Stimulated activated CD8-positive, alpha-beta memory T cell treated with anti-CD3 and anti-CD28 coated beads, Interleukin-7, amount 100 ng/mL, for 4 hours (primary cell): Measurements from ENCODE around the gene HOXA6.

ENCODE experiments used
- DNase-seq, 2 donors: peaks; one replicate each; pipeline ENCODE4 v3.0.0-alpha.2; 2020; ENCODE audit warnings: low read depth in 2 of 2

Gene HOXA6

GRCh38 chr7:27108390-27109127 is 39.0 kb downstream of the HOXA6 start:
- no peak for DNase-seq

GRCh38 chr7:27107391-27108381 is 39.9 kb downstream of the HOXA6 start:
- no peak for DNase-seq

- no peak for DNase-seq
Measured at GRCh38 chr7:27106901-27107240, 40.7 kb downstream of the HOXA6 start.

- DNase-seq = no peak
Measured at GRCh38 chr7:27106181-27106900, 41.2 kb downstream of the HOXA6 start.

GRCh38 chr7:27105301-27106031 is 42.1 kb downstream of the HOXA6 start:
- no peak for DNase-seq

- no peak for DNase-seq
Measured at GRCh38 chr7:27104341-27105058, 43.1 kb downstream of the HOXA6 start.

GRCh38 chr7:27103489-27104226 is 43.9 kb downstream of the HOXA6 start:
- no peak for DNase-seq

- no peak for DNase-seq
Measured at GRCh38 chr7:27102581-27103442, 44.8 kb downstream of the HOXA6 start, which contains the start of gene HOXA2. HOXA2 (minus strand) TSS chr7:27102683; CDS start chr7:27102500, 183 bp downstream.

- no peak for DNase-seq
Measured at GRCh38 chr7:27101957-27102580, 45.5 kb downstream of the HOXA6 start.

- no peak for DNase-seq
Measured at GRCh38 chr7:27101171-27101956, 46.2 kb downstream of the HOXA6 start.

- no peak for DNase-seq
Measured at GRCh38 chr7:27100694-27101170, 46.8 kb downstream of the HOXA6 start.

- no peak for DNase-seq
Measured at GRCh38 chr7:27099453-27100370, 47.9 kb downstream of the HOXA6 start.

- no peak for DNase-seq
Measured at GRCh38 chr7:27098578-27099451, 48.8 kb downstream of the HOXA6 start.

- no peak for DNase-seq
Measured at GRCh38 chr7:27097686-27098577, 49.6 kb downstream of the HOXA6 start.
